AG10803 (cell line): Measurements from ENCODE around the gene PERCC1.
A peak's percentile ranks its signal among the peaks of the same experiment; 100 is the strongest.

Source experiments
- DNase-seq: peaks from one replicate; pipeline ENCODE4 v3.0.0; 2010; ENCODE audit warnings: low read depth
- H3K4me3 ChIP-seq: 2 replicates; pipeline ENCODE4 v1.5.1; 2011; ENCODE audit warnings: mild to moderate bottlenecking, low read length, control low read depth
- TF ChIP-seq, protein P1 (sequence below): conservative IDR thresholded peaks from 2 replicates; pipeline ENCODE4 v1.5.1; 2011; ENCODE audit warnings: mild to moderate bottlenecking, low read length, control low read depth, inconsistent platforms

The PERCC1 gene

GRCh38 chr16:1469693-1470201 is 38.9 kb downstream of the PERCC1 start:
- TF ChIP-seq, protein P1, sequence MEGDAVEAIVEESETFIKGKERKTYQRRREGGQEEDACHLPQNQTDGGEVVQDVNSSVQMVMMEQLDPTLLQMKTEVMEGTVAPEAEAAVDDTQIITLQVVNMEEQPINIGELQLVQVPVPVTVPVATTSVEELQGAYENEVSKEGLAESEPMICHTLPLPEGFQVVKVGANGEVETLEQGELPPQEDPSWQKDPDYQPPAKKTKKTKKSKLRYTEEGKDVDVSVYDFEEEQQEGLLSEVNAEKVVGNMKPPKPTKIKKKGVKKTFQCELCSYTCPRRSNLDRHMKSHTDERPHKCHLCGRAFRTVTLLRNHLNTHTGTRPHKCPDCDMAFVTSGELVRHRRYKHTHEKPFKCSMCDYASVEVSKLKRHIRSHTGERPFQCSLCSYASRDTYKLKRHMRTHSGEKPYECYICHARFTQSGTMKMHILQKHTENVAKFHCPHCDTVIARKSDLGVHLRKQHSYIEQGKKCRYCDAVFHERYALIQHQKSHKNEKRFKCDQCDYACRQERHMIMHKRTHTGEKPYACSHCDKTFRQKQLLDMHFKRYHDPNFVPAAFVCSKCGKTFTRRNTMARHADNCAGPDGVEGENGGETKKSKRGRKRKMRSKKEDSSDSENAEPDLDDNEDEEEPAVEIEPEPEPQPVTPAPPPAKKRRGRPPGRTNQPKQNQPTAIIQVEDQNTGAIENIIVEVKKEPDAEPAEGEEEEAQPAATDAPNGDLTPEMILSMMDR, result no peak
- no peak for DNase-seq
- H3K4me3 ChIP-seq, result no peak overlapping the region

DNA sequence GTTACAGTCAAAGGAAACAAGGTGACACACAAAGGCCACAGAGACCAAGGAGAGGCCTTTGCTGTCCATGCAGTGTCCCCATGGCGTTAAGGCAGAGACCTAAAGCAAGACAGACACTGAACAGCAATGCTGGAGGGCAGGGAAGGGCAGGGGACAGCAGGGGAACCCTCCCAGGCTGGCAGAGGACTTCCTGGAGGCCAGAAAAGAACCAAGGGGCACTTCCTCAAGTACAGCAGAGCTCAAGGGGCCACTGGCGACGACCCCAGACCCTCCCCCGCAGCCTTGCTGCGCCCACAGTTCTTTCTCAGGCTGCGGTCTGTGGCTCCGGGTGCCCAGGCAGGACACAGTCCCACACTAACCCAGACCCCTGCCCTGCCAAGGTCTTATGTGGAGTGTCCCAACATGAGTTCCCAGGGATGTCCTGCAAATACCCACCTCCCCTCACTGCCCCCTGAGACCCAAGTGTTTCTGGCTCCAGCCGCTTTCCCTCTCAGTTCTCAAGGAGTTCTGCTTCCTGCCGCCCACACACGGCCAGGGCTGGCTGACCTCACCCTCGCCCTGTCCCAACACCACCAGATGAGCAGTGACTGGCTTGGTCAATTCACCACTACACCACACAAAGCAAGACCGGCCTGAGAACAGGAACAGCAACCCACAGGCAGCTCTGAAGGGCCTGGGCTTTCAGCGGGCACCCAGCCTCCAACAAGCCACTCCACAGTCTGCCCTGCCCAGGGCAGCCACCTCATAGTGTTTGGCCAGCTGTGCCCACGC is 39.8 kb downstream of the PERCC1 start:
- DNase-seq, result peak; percentile 22
- TF ChIP-seq, protein P1, result no peak
- no peak overlapping the region for H3K4me3 ChIP-seq

- H3K4me3 ChIP-seq, result no peak overlapping the region
- TF ChIP-seq, protein P1, result no peak
- no peak for DNase-seq
These were observed 40.8 kb downstream of the PERCC1 start for GRCh38 chr16:1471569-1472194.

DNA sequence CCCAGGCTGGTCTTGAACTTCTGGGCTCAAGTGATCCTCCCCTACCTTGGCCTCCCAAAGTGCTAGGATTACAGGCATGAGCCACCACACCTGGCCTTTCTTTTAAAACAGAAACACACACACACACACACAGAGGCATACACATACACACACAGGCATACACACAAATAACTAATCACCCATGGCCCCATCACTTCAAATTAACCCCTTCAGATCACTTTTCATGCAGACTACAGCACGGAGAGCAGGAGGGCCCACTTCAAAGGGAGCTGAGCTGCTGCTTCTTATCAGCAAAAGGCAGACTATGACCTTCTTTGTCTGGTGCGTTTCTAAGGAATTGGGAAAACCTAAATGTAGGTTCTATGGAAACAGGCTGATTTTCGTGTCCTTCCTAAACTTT is 42.1 kb downstream of the PERCC1 start:
- TF ChIP-seq, protein P1, result no peak
- H3K4me3 ChIP-seq, result no peak overlapping the region
- no peak for DNase-seq

GRCh38 chr16:1474082-1474795 is 43.4 kb downstream of the PERCC1 start:
- DNase-seq, result peak; percentile 29
- peak overlapping the region; percentile 63 for H3K4me3 ChIP-seq
- TF ChIP-seq, protein P1, result no peak

GRCh38 chr16:1474796-1475551 is 44.1 kb downstream of the PERCC1 start, which contains the start of gene CLCN7:
Gene CLCN7 (minus strand): TSS chr16:1475028. CDS start chr16:1474974, 54 bp downstream.
- peak within 1 kb of the TSS; percentile 63 for H3K4me3 ChIP-seq
- TF ChIP-seq, protein P1, result no peak

More at GRCh38 chr16:1474796-1475551, 44.1 kb downstream of the PERCC1 start, which contains the start of gene CLCN7:
- DNase-seq, result peak; percentile 84
